ENCODE data around the gene TRIM52.

The TRIM52 gene

GRCh38 chr5:181255836-181256578 is 4.9 kb downstream of the TRIM52 start:
- no peak for DNase-seq

GRCh38 chr5:181255276-181255675 is 5.7 kb downstream of the TRIM52 start:
- no peak for DNase-seq

- no peak for DNase-seq
Observed at GRCh38 chr5:181248277-181248676, 12.7 kb downstream of the TRIM52 start.

GRCh38 chr5:181246276-181247049 is 14.5 kb downstream of the TRIM52 start:
- peak; percentile 99 for DNase-seq

GRCh38 chr5:181245427-181246275 is 15.3 kb downstream of the TRIM52 start:
- no peak for DNase-seq

- peak; percentile 86 for DNase-seq
Observed at GRCh38 chr5:181243564-181244343, 17.2 kb downstream of the TRIM52 start, which contains the start of gene RACK1. TSS of gene RACK1 (minus strand) at chr5:181243906. CDS start at chr5:181243800, 106 bp downstream.

- peak; percentile 46 for DNase-seq
Observed at GRCh38 chr5:181243018-181243563, 17.9 kb downstream of the TRIM52 start.

GRCh38 chr5:181242031-181242451 is 18.9 kb downstream of the TRIM52 start:
- no peak for DNase-seq

GRCh38 chr5:181241393-181241975 is 19.5 kb downstream of the TRIM52 start:
- peak; percentile 96 for DNase-seq

GRCh38 chr5:181239062-181239663 is 21.8 kb downstream of the TRIM52 start:
- no peak for DNase-seq

GRCh38 chr5:181237729-181238385 is 23.1 kb downstream of the TRIM52 start:
- no peak for DNase-seq

GRCh38 chr5:181236954-181237641 is 23.8 kb downstream of the TRIM52 start:
- DNase-seq, result no peak

GRCh38 chr5:181236471-181236870 is 24.5 kb downstream of the TRIM52 start:
- no peak for DNase-seq

- no peak for DNase-seq
Observed at GRCh38 chr5:181235689-181236366, 25.1 kb downstream of the TRIM52 start.

GRCh38 chr5:181235323-181235688 is 25.6 kb downstream of the TRIM52 start:
- no peak for DNase-seq

GRCh38 chr5:181234455-181235306 is 26.3 kb downstream of the TRIM52 start:
- no peak for DNase-seq

GRCh38 chr5:181233801-181234454 is 27.0 kb downstream of the TRIM52 start:
- no peak for DNase-seq
